GM23338 (cell line): ENCODE measurements around the gene AKT2. TPM values are rescaled to one million over a fixed set of nuclear protein-coding genes. Genes with fewer than 3 reads are reported as not detected.

Experiments
- ATAC-seq: fragments of 200-7000 bp; cut with Tn5 transposase; 3 replicates; pipeline ENCODE4 v1.9.1; 2020
- DNase-seq: peaks from one replicate; pipeline ENCODE4 v3.0.0-alpha.2; 2015; ENCODE audit warnings: low spot score
- H2AFZ ChIP-seq: fragments of 200-600 bp; sonication (generic); 2 replicates; pipeline ENCODE4 v1.8.0; 2016; ENCODE audit warnings: antibody characterized with exemption, mild to moderate bottlenecking, moderate library complexity
- H3F3A ChIP-seq: fragments of 200-600 bp; sonication (generic); replicated peaks from 2 replicates; pipeline ENCODE4 v1.8.0; 2017; ENCODE audit warnings: antibody characterized with exemption, mixed run types, low read depth
- H3K27ac ChIP-seq: fragments of 200-600 bp; sonication (generic); 2 replicates; pipeline ENCODE4 v1.6.1; 2016; ENCODE audit warnings: low read depth
- H3K27me3 ChIP-seq: fragments of 200-600 bp; sonication (generic); 2 replicates; pipeline ENCODE4 v1.8.0; 2016; ENCODE audit warnings: mild to moderate bottlenecking, mixed run types, moderate library complexity; ENCODE audit not compliant: insufficient read depth
- H3K36me3 ChIP-seq: fragments of 200-600 bp; sonication (generic); 2 replicates; pipeline ENCODE4 v1.8.0; 2016; ENCODE audit warnings: mild to moderate bottlenecking; ENCODE audit not compliant: insufficient read depth
- H3K4me1 ChIP-seq: fragments of 200-600 bp; sonication (generic); 2 replicates; pipeline ENCODE4 v1.8.0; 2016; ENCODE audit warnings: mild to moderate bottlenecking, moderate library complexity; ENCODE audit not compliant: insufficient read depth
- H3K4me2 ChIP-seq: fragments of 200-600 bp; sonication (generic); 2 replicates; pipeline ENCODE4 v1.7.1; 2017; ENCODE audit warnings: mixed run types
- H3K4me3 ChIP-seq: fragments of 200-600 bp; sonication (generic); 2 replicates; pipeline ENCODE4 v1.6.1; 2016; ENCODE audit warnings: mixed run types
- H3K79me2 ChIP-seq: fragments of 200-600 bp; sonication (generic); replicated peaks from 2 replicates; pipeline ENCODE4 v1.8.0; 2017; ENCODE audit warnings: mild to moderate bottlenecking; ENCODE audit not compliant: insufficient read depth
- H3K9me2 ChIP-seq: fragments of 200-600 bp; sonication (generic); 2 replicates; pipeline ENCODE4 v1.8.0; 2017; ENCODE audit not compliant: insufficient read depth
- H4K20me1 ChIP-seq: fragments of 200-600 bp; sonication (generic); replicated peaks from 2 replicates; pipeline ENCODE4 v1.8.0; 2017; ENCODE audit warnings: mild to moderate bottlenecking; ENCODE audit not compliant: insufficient read depth
- H3K27ac Mint-ChIP-seq: 2 replicates; pipeline ENCODE4 v1.8.0; 2020; ENCODE audit warnings: inconsistent platforms, mild to moderate bottlenecking, moderate library complexity, mixed read lengths
- H3K27me3 Mint-ChIP-seq: 3 replicates; pipeline ENCODE4 v1.8.0; 2022; ENCODE audit warnings: low read depth, mild to moderate bottlenecking, moderate library complexity, mixed read lengths, inconsistent platforms; ENCODE audit not compliant: insufficient read depth, poor library complexity
- H3K36me3 Mint-ChIP-seq: 3 replicates; pipeline ENCODE4 v1.8.0; 2021; ENCODE audit warnings: low read depth, mild to moderate bottlenecking, inconsistent platforms, moderate library complexity, mixed read lengths
- H3K4me1 Mint-ChIP-seq: 3 replicates; pipeline ENCODE4 v1.8.0; 2020; ENCODE audit warnings: mild to moderate bottlenecking, inconsistent platforms, mixed read lengths
- H3K4me3 Mint-ChIP-seq: 3 replicates; pipeline ENCODE4 v1.8.0; 2021; ENCODE audit warnings: moderate library complexity, mild to moderate bottlenecking, inconsistent platforms, mixed read lengths
- H3K9me3 Mint-ChIP-seq: 3 replicates; pipeline ENCODE4 v1.8.0; 2020; ENCODE audit warnings: moderate library complexity, mild to moderate bottlenecking, inconsistent platforms, mixed read lengths
- CREB1 ChIP-seq: fragments of 250-450 bp; sonication (Bioruptor Pico); IDR thresholded peaks from 2 replicates; pipeline ENCODE4 v1.5.0; 2020; ENCODE audit warnings: low read depth, mild to moderate bottlenecking, moderate library complexity
- EZH2 ChIP-seq: fragments of 200-600 bp; sonication (generic); IDR thresholded peaks from one replicate; pipeline ENCODE4 v1.8.0; 2017; ENCODE audit warnings: antibody characterized with exemption, mild to moderate bottlenecking, low read depth; ENCODE audit not compliant: unreplicated experiment
- EZH2phosphoT487 ChIP-seq: fragments of 200-600 bp; sonication (generic); IDR thresholded peaks from one replicate; pipeline ENCODE4 v1.8.1; 2018; ENCODE audit warnings: antibody characterized with exemption; ENCODE audit not compliant: unreplicated experiment
- JUNB ChIP-seq: IDR thresholded peaks from one replicate; pipeline ENCODE4 v1.6.1; 2016; ENCODE audit warnings: antibody characterized with exemption; ENCODE audit not compliant: unreplicated experiment
- NANOG ChIP-seq: IDR thresholded peaks from 2 replicates; pipeline ENCODE4 v1.6.1; 2016; ENCODE audit warnings: antibody characterized with exemption, borderline replicate concordance
- POLR2AphosphoS5 ChIP-seq: IDR thresholded peaks from 2 replicates; pipeline ENCODE4 v1.6.1; 2016; ENCODE audit warnings: antibody characterized with exemption, low read depth
- STAT1 ChIP-seq: IDR thresholded peaks from one replicate; pipeline ENCODE4 v1.6.1; 2016; ENCODE audit warnings: antibody characterized with exemption; ENCODE audit not compliant: unreplicated experiment
- ZNF114 ChIP-seq: fragments of 250-450 bp; sonication (Bioruptor Pico); IDR thresholded peaks from 2 replicates; pipeline ENCODE4 v1.5.0; 2020; ENCODE audit warnings: mild to moderate bottlenecking, moderate library complexity
- ZNF331 ChIP-seq: fragments of 250-450 bp; sonication (Bioruptor Pico); IDR thresholded peaks from 2 replicates; pipeline ENCODE4 v1.5.0; 2020; ENCODE audit warnings: low read depth, mild to moderate bottlenecking, moderate library complexity
- polyA plus RNA-seq: library from polyadenylated mRNA; unstranded; fragments of >200 nt; fragmentation: Nextera tagmentation; extraction: Ambion mirVana; gene quantifications from 2 replicates; pipeline ENCODE4 v1.2.1, GENCODE V29; 2016
- total RNA-seq: library from RNA; depleted of rRNA; stranded (reverse); fragments of >200 nt; shearing (Covaris generic); gene quantifications from 2 replicates; pipeline ENCODE4 v1.2.3, GENCODE V29; 2014
- TF ChIP-seq, protein P1 (sequence below): fragments of 250-450 bp; sonication (Bioruptor Pico); IDR thresholded peaks from 2 replicates; pipeline ENCODE4 v1.5.0; 2020; ENCODE audit warnings: mild to moderate bottlenecking, moderate library complexity
- TF ChIP-seq, protein P2 (sequence below): IDR thresholded peaks from one replicate; pipeline ENCODE4 v1.6.1; 2018; ENCODE audit warnings: antibody characterized with exemption; ENCODE audit not compliant: unreplicated experiment
- TF ChIP-seq, protein P3 (sequence below): IDR thresholded peaks from 2 replicates; pipeline ENCODE4 v1.6.1; 2016; ENCODE audit warnings: antibody characterized with exemption
- TF ChIP-seq, protein P4 (sequence below), 2 experiments: fragments of 200-600 bp in 1 of 2; sonication (generic) in 1 of 2; conservative IDR thresholded peaks; 2 replicates each; pipeline versions ENCODE4 v1.5.1 to v1.6.1; 2016 to 2017; ENCODE audit warnings: antibody characterized with exemption in 2 of 2, low read depth in 2 of 2, mild to moderate bottlenecking in 2 of 2, moderate library complexity in 1 of 2

AKT2 gene
- total and polyA plus RNA-seq, 2 experiments from 2014 or later: 17.6 to 123 TPM

DNA sequence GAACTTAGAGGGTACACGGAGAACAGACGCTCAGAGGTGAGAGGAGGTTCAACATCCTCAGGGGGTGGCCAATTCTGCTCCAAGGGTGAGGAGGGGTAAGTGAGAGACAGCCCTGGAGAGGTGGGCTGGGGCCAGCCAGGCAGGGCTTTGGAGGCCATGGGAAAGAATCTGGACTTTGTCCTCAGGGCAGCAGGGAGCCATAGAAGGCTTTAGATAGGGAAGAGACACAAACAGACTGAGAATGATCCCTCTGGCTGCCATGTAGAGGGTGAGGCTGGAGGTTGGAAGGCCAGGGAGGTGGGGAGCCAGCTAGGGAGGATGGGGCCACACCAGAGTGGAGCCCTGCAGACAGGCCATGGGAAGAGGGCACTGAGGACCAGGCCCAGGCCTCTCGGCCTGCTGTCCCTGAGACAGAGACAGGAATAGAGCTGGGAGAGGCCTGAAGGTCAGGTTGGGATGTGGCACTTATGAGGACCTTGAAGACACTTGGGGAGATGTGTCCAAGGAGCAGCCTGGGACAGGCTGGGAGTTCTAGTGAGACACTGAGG, 29.5 kb downstream of the AKT2 start:
- Histone ChIP-seq H3K27me3 (no peaks in the 10 kb centered on the region), H3K36me3 (no peaks in the 10 kb centered on the region; the same call in 1 of the 2 replicates), H3F3A (no peaks in the 10 kb centered on the region), H4K20me1 (peaks cover 7% of the 10 kb centered on the region), H3K4me3 (no peak overlapping the region), H2AFZ (no peak overlapping the region), H3K9me2 (no peaks in the 10 kb centered on the region), H3K79me2 (peaks cover 24% of the 10 kb centered on the region), H3K27ac (no peak overlapping the region), H3K4me1 (peaks cover 7% of the 10 kb centered on the region; the same call in 1 of the 2 replicates), H3K4me2 (no peak overlapping the region)
- no peak for ATAC-seq
- Mint-ChIP-seq H3K4me3 (no peak overlapping the region), H3K27ac (no peak overlapping the region), H3K4me1 (peaks cover 15% of the 10 kb centered on the region), H3K36me3 (peaks cover 31% of the 10 kb centered on the region), H3K27me3 (peaks cover 3% of the 10 kb centered on the region), H3K9me3 (peaks cover 2% of the 10 kb centered on the region; the same call in 1 of the 3 replicates)
- no peak for DNase-seq
- TF ChIP-seq POLR2AphosphoS5: no peak
- TF ChIP-seq, protein P1, sequence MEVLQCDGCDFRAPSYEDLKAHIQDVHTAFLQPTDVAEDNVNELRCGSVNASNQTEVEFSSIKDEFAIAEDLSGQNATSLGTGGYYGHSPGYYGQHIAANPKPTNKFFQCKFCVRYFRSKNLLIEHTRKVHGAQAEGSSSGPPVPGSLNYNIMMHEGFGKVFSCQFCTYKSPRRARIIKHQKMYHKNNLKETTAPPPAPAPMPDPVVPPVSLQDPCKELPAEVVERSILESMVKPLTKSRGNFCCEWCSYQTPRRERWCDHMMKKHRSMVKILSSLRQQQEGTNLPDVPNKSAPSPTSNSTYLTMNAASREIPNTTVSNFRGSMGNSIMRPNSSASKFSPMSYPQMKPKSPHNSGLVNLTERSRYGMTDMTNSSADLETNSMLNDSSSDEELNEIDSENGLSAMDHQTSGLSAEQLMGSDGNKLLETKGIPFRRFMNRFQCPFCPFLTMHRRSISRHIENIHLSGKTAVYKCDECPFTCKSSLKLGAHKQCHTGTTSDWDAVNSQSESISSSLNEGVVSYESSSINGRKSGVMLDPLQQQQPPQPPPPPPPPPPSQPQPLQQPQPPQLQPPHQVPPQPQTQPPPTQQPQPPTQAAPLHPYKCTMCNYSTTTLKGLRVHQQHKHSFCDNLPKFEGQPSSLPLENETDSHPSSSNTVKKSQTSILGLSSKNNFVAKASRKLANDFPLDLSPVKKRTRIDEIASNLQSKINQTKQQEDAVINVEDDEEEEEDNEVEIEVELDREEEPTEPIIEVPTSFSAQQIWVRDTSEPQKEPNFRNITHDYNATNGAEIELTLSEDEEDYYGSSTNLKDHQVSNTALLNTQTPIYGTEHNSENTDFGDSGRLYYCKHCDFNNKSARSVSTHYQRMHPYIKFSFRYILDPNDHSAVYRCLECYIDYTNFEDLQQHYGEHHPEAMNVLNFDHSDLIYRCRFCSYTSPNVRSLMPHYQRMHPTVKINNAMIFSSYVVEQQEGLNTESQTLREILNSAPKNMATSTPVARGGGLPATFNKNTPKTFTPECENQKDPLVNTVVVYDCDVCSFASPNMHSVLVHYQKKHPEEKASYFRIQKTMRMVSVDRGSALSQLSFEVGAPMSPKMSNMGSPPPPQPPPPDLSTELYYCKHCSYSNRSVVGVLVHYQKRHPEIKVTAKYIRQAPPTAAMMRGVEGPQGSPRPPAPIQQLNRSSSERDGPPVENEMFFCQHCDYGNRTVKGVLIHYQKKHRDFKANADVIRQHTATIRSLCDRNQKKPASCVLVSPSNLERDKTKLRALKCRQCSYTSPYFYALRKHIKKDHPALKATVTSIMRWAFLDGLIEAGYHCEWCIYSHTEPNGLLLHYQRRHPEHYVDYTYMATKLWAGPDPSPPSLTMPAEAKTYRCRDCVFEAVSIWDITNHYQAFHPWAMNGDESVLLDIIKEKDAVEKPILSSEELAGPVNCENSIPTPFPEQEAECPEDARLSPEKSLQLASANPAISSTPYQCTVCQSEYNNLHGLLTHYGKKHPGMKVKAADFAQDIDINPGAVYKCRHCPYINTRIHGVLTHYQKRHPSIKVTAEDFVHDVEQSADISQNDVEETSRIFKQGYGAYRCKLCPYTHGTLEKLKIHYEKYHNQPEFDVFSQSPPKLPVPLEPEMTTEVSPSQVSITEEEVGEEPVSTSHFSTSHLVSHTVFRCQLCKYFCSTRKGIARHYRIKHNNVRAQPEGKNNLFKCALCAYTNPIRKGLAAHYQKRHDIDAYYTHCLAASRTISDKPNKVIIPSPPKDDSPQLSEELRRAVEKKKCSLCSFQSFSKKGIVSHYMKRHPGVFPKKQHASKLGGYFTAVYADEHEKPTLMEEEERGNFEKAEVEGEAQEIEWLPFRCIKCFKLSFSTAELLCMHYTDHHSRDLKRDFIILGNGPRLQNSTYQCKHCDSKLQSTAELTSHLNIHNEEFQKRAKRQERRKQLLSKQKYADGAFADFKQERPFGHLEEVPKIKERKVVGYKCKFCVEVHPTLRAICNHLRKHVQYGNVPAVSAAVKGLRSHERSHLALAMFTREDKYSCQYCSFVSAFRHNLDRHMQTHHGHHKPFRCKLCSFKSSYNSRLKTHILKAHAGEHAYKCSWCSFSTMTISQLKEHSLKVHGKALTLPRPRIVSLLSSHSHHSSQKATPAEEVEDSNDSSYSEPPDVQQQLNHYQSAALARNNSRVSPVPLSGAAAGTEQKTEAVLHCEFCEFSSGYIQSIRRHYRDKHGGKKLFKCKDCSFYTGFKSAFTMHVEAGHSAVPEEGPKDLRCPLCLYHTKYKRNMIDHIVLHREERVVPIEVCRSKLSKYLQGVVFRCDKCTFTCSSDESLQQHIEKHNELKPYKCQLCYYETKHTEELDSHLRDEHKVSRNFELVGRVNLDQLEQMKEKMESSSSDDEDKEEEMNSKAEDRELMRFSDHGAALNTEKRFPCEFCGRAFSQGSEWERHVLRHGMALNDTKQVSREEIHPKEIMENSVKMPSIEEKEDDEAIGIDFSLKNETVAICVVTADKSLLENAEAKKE (CRISPR knock-in tag): no peak
- TF ChIP-seq CREB1 (CRISPR knock-in tag): no peak
- TF ChIP-seq, protein P2, sequence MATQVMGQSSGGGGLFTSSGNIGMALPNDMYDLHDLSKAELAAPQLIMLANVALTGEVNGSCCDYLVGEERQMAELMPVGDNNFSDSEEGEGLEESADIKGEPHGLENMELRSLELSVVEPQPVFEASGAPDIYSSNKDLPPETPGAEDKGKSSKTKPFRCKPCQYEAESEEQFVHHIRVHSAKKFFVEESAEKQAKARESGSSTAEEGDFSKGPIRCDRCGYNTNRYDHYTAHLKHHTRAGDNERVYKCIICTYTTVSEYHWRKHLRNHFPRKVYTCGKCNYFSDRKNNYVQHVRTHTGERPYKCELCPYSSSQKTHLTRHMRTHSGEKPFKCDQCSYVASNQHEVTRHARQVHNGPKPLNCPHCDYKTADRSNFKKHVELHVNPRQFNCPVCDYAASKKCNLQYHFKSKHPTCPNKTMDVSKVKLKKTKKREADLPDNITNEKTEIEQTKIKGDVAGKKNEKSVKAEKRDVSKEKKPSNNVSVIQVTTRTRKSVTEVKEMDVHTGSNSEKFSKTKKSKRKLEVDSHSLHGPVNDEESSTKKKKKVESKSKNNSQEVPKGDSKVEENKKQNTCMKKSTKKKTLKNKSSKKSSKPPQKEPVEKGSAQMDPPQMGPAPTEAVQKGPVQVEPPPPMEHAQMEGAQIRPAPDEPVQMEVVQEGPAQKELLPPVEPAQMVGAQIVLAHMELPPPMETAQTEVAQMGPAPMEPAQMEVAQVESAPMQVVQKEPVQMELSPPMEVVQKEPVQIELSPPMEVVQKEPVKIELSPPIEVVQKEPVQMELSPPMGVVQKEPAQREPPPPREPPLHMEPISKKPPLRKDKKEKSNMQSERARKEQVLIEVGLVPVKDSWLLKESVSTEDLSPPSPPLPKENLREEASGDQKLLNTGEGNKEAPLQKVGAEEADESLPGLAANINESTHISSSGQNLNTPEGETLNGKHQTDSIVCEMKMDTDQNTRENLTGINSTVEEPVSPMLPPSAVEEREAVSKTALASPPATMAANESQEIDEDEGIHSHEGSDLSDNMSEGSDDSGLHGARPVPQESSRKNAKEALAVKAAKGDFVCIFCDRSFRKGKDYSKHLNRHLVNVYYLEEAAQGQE: no peak
- TF ChIP-seq, protein P3, sequence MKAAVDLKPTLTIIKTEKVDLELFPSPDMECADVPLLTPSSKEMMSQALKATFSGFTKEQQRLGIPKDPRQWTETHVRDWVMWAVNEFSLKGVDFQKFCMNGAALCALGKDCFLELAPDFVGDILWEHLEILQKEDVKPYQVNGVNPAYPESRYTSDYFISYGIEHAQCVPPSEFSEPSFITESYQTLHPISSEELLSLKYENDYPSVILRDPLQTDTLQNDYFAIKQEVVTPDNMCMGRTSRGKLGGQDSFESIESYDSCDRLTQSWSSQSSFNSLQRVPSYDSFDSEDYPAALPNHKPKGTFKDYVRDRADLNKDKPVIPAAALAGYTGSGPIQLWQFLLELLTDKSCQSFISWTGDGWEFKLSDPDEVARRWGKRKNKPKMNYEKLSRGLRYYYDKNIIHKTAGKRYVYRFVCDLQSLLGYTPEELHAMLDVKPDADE: no peak
- no peak for TF ChIP-seq ZNF114
- TF ChIP-seq STAT1: no peak
- no peak for TF ChIP-seq EZH2phosphoT487
- no peak for TF ChIP-seq NANOG
- TF ChIP-seq ZNF331: no peak
- no peak for TF ChIP-seq EZH2
- TF ChIP-seq JUNB: no peak
- TF ChIP-seq, protein P4, sequence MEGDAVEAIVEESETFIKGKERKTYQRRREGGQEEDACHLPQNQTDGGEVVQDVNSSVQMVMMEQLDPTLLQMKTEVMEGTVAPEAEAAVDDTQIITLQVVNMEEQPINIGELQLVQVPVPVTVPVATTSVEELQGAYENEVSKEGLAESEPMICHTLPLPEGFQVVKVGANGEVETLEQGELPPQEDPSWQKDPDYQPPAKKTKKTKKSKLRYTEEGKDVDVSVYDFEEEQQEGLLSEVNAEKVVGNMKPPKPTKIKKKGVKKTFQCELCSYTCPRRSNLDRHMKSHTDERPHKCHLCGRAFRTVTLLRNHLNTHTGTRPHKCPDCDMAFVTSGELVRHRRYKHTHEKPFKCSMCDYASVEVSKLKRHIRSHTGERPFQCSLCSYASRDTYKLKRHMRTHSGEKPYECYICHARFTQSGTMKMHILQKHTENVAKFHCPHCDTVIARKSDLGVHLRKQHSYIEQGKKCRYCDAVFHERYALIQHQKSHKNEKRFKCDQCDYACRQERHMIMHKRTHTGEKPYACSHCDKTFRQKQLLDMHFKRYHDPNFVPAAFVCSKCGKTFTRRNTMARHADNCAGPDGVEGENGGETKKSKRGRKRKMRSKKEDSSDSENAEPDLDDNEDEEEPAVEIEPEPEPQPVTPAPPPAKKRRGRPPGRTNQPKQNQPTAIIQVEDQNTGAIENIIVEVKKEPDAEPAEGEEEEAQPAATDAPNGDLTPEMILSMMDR (conservative IDR thresholded peaks at IDR 0.05; ENCODE audit: low read depth in 2 of 2): no peak
